A673 (cell line): Measurements from ENCODE around the gene LINC01488. TPM values are rescaled to one million over a fixed set of nuclear protein-coding genes. Genes with fewer than 3 reads are reported as not detected.

Experiments
- BruUV-seq: library from RNA; stranded (reverse); fragments of 400-500 nt; replicated peaks from 2 replicates; lab custom pipeline; 2021; lab: Mats Ljungman, UMichigan
- CTCF ChIA-PET: fragments of 300-600 bp; sonication (Branson Sonifier 250); formaldehyde crosslinking; loops from one replicate; lab custom pipeline; 2022; ENCODE audit warnings: antibody characterized with exemption; lab: Charles Lee
- POLR2A ChIA-PET: fragments of 300-600 bp; sonication (Branson Sonifier 250); formaldehyde crosslinking; loops from one replicate; lab custom pipeline; 2022; ENCODE audit warnings: antibody characterized with exemption; ENCODE audit not compliant: low non-redundant PET; lab: Charles Lee
- DNase-seq: peaks from one replicate; pipeline ENCODE4 v3.0.0-alpha.2; 2015; ENCODE audit warnings: low spot score
- H3K27ac ChIP-seq: fragments of 200-600 bp; sonication (generic); 2 replicates; pipeline ENCODE4 v1.5.1; 2016; ENCODE audit warnings: mixed run types, low read depth, mild to moderate bottlenecking, mixed read lengths, antibody characterized with exemption, low read length; ENCODE audit not compliant: poor library complexity, severe bottlenecking
- H3K27me3 ChIP-seq: fragments of 200-600 bp; sonication (generic); replicated peaks from 2 replicates; pipeline ENCODE4 v1.6.1; 2017; ENCODE audit warnings: mixed run types, low read depth, mild to moderate bottlenecking, mixed read lengths, antibody characterized with exemption, low read length; ENCODE audit not compliant: insufficient read depth, poor library complexity
- H3K36me3 ChIP-seq: fragments of 200-600 bp; sonication (generic); 2 replicates; pipeline ENCODE4 v1.6.1; 2016; ENCODE audit warnings: mixed run types, mild to moderate bottlenecking, mixed read lengths, antibody characterized with exemption, low read length; ENCODE audit not compliant: insufficient read depth, poor library complexity, severe bottlenecking
- H3K4me1 ChIP-seq: fragments of 200-600 bp; sonication (generic); 2 replicates; pipeline ENCODE4 v1.6.1; 2017; ENCODE audit warnings: mixed run types, mild to moderate bottlenecking, mixed read lengths, antibody characterized with exemption, low read length; ENCODE audit not compliant: insufficient read depth, poor library complexity, severe bottlenecking
- H3K4me3 ChIP-seq: fragments of 200-600 bp; sonication (generic); 2 replicates; pipeline ENCODE4 v1.5.1; 2016; ENCODE audit warnings: low read depth, mixed run types, mild to moderate bottlenecking, mixed read lengths, low read length; ENCODE audit not compliant: poor library complexity, severe bottlenecking
- H3K9me3 ChIP-seq: fragments of 200-600 bp; sonication (generic); 2 replicates; pipeline ENCODE4 v1.6.1; 2016; ENCODE audit warnings: mixed run types, low read depth, mild to moderate bottlenecking, mixed read lengths, antibody characterized with exemption, low read length; ENCODE audit not compliant: poor library complexity, severe bottlenecking
- EZH2 ChIP-seq: fragments of 200-600 bp; sonication (generic); IDR thresholded peaks from 2 replicates; pipeline ENCODE4 v1.6.1; 2017; ENCODE audit warnings: borderline replicate concordance, low read depth, mild to moderate bottlenecking, mixed read lengths, antibody characterized with exemption, low read length; ENCODE audit not compliant: poor library complexity, severe bottlenecking
- intact Hi-C: fragments of 100-400 bp; cut with micrococcal nuclease; formaldehyde crosslinking; loops from one replicate; pipeline ENCODE4 v1.10.0; 2022; ENCODE audit not compliant: unreplicated experiment
- total RNA-seq: library from RNA; stranded (reverse); gene quantifications from 2 replicates; pipeline ENCODE4 v1.2.3, GENCODE V29; 2021
- TF ChIP-seq, protein P1 (sequence below): fragments of 300-800, 200-600 bp; sonication (generic); conservative IDR thresholded peaks from 2 replicates; pipeline ENCODE4 v1.5.1; 2017; ENCODE audit warnings: low read depth, mild to moderate bottlenecking, antibody characterized with exemption, low read length, moderate library complexity, mixed read lengths

Gene LINC01488
- total RNA-seq, 1 experiment from 2014 or later, result not detected

DNA sequence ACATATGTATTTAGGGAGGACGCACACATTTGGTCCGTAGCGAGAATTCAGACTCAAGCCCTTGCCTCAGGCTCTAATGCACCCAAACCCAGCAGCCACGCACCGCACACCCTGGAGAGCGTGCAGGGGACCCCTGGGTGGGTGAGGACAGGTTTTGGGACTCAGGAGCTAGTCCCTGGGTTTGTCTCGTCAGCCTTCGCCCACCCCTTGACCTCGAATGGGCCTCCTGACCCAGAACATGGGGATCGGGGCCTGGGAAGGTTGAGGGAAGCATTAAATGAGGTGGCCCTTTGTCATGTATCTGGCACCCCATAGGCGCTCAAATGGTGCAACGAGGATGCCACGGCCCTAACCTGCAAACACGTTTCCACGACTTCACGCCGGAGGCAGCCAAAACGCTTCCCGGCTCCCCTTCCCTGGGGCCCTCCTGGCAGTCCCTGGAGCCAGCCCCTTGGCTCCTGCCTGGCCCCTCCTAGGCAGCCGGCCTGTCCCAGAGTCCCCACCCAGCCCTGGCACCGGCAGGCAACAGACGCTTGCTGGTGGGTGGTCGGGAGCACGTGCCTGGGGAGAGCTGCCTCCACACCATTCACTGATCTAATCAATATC, 5.5 kb upstream of the LINC01488 start:
- Histone ChIP-seq H3K9me3 (no peaks in the 10 kb centered on the region), H3K27me3 (no peaks in the 10 kb centered on the region), H3K36me3 (no peaks in the 10 kb centered on the region), H3K4me3 (no peak overlapping the region), H3K4me1 (no peaks in the 10 kb centered on the region), H3K27ac (no peak overlapping the region)
- TF ChIP-seq, protein P1, sequence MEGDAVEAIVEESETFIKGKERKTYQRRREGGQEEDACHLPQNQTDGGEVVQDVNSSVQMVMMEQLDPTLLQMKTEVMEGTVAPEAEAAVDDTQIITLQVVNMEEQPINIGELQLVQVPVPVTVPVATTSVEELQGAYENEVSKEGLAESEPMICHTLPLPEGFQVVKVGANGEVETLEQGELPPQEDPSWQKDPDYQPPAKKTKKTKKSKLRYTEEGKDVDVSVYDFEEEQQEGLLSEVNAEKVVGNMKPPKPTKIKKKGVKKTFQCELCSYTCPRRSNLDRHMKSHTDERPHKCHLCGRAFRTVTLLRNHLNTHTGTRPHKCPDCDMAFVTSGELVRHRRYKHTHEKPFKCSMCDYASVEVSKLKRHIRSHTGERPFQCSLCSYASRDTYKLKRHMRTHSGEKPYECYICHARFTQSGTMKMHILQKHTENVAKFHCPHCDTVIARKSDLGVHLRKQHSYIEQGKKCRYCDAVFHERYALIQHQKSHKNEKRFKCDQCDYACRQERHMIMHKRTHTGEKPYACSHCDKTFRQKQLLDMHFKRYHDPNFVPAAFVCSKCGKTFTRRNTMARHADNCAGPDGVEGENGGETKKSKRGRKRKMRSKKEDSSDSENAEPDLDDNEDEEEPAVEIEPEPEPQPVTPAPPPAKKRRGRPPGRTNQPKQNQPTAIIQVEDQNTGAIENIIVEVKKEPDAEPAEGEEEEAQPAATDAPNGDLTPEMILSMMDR, result no peak
- no peak for TF ChIP-seq EZH2
- ChIA-PET POLR2A (no interaction called here), CTCF (no interaction called here)
- intact Hi-C loops, result no loop called here
- no peak for DNase-seq
- no TSS peak for BruUV-seq

DNA sequence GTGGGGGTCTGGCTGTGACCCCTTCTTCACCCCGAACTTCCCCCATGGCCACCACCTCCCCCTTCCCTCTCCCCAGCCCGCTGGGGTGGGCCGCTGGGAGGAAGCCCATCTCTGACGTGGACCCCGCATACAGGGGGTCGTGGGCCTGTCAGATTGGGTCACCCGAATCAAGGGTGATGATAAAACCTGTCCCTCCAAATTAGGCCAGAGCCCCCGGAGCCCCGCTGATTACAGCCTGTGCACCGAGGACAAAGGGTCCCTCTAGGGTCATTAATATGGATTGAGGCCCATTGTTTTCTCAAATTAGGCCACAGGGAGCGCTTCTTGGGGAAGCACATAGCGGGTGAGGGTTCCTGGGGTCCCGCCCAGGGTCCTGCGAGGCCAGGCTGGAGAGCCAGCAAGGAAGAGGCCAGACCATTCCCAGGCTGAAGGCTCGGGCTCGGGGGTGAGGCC, 4.9 kb upstream of the LINC01488 start:
- POLR2A ChIA-PET, result no interaction called here
- intact Hi-C loops, result no loop called here
- Histone ChIP-seq H3K4me3 (no peak overlapping the region), H3K36me3 (no peaks in the 10 kb centered on the region), H3K27me3 (no peaks in the 10 kb centered on the region), H3K27ac (no peak overlapping the region), H3K9me3 (no peaks in the 10 kb centered on the region), H3K4me1 (no peaks in the 10 kb centered on the region)
- CTCF ChIA-PET, result interaction anchor here (0.5 kb wide), 1 partner anchor 227 kb away, joined by 4 read pairs; no protein-coding TSS in a partner anchor
- TF ChIP-seq, protein P1, result no peak
- no peak for TF ChIP-seq EZH2
- no TSS peak for BruUV-seq
- no peak for DNase-seq

DNA sequence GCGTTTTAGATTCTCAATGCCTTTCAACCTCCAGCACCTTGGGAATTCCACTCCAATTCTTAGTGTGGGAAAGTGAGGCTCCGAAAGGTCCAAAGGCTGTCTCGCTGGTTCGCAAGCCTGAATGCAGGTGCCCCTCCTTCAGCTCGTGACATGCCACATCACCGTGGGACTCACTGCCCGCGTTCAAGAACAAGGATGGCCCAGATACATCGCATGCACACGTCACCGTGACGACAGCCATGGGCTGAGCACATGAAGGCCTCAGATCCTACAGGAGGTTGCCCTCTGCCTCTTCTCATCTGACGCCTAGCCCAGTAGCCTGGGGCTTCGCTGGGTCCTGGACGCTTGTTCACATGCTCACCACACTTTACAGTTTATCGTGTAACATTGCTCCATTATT, 4.4 kb upstream of the LINC01488 start:
- Histone ChIP-seq H3K36me3 (no peaks in the 10 kb centered on the region), H3K4me3 (no peak overlapping the region), H3K27me3 (no peaks in the 10 kb centered on the region), H3K9me3 (no peaks in the 10 kb centered on the region), H3K4me1 (no peaks in the 10 kb centered on the region), H3K27ac (no peak overlapping the region)
- intact Hi-C loops, result no loop called here
- TF ChIP-seq, protein P1, result no peak
- no peak for TF ChIP-seq EZH2
- ChIA-PET POLR2A (no interaction called here), CTCF (interaction anchor here (0.5 kb wide), 1 partner anchor 226 kb away, joined by 4 read pairs; no protein-coding TSS in a partner anchor)
- no TSS peak for BruUV-seq
- no peak for DNase-seq
